ENCODE measurements around the gene MCAM.

MCAM gene

DNA sequence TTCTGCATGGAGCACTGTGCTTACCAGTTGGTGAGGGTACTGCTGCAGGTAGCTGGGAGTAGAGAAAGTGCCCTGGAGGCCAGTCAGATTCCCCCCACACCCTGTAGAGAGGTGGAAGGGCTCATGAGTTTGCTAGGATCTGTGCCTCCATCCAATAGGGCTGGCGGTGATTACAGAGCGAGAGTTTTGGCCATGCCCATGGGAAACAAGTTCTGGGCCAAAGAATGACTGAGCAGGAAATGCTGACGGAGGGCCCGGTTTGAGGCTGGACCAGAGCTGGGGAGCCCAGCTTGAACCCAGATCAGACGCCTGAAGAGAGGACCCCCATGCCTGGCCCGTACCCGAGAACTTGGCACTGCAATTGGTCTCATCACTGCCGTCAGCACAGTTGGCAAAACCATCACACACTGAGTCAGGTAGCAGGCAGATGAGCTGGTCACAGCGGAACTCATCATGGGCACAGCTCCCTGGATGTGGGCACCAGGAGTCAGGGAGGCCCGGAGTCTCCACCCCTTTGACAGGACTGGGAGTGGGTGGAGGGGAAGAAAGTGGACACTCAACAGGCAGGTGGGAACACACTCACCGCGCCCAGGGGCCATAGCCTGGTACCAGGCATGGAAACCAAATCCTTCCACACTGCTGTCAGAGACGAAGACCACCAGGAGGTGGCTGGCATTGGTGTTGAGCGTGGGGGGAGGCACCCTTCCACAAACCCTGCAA is 27.5 kb upstream of the MCAM start:
- no peak overlapping the region for H3K9ac ChIP-seq (ENCODE audit: low read depth, low read length)
- H3K79me2 ChIP-seq (ENCODE audit: insufficient read depth, low read length), result no peaks in the 10 kb centered on the region
- H3K27me3 ChIP-seq (ENCODE audit: insufficient read depth, low read length, poor library complexity), result no peaks in the 10 kb centered on the region
- H3K9me3 ChIP-seq (ENCODE audit: insufficient read depth, low read length, severe bottlenecking), result no peaks in the 10 kb centered on the region
- H4K20me1 ChIP-seq (ENCODE audit: insufficient read depth, low read length), result peaks cover 4% of the 10 kb centered on the region; the same call in 1 of the 2 replicates
- DNase-seq (no peak), ATAC-seq (ENCODE audit: insufficient read depth, low read depth) (no peak)
- no peak for TF ChIP-seq EZH2 (IDR thresholded peaks at IDR 0.05; ENCODE audit: borderline replicate concordance, low read depth, low read length, severe bottlenecking)
- TF ChIP-seq, protein P1, sequence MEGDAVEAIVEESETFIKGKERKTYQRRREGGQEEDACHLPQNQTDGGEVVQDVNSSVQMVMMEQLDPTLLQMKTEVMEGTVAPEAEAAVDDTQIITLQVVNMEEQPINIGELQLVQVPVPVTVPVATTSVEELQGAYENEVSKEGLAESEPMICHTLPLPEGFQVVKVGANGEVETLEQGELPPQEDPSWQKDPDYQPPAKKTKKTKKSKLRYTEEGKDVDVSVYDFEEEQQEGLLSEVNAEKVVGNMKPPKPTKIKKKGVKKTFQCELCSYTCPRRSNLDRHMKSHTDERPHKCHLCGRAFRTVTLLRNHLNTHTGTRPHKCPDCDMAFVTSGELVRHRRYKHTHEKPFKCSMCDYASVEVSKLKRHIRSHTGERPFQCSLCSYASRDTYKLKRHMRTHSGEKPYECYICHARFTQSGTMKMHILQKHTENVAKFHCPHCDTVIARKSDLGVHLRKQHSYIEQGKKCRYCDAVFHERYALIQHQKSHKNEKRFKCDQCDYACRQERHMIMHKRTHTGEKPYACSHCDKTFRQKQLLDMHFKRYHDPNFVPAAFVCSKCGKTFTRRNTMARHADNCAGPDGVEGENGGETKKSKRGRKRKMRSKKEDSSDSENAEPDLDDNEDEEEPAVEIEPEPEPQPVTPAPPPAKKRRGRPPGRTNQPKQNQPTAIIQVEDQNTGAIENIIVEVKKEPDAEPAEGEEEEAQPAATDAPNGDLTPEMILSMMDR (IDR thresholded peaks at IDR 0.05; ENCODE audit: borderline replicate concordance, extremely low read depth, low read length, poor library complexity, severe bottlenecking), result no peak
- H2AFZ ChIP-seq (ENCODE audit: low read depth, low read length), result no peak overlapping the region
- H3K4me1 ChIP-seq (ENCODE audit: insufficient read depth, low read length), result no peaks in the 10 kb centered on the region
- no peak overlapping the region for H3K4me2 ChIP-seq (ENCODE audit: insufficient read depth, low read length)
- no peaks in the 10 kb centered on the region for H3K36me3 ChIP-seq (ENCODE audit: insufficient read depth, low read length)
- no peak overlapping the region for H3K27ac ChIP-seq (ENCODE audit: low read length)
- no peak overlapping the region for H3K4me3 ChIP-seq (ENCODE audit: low read depth in 1 of 2, low read length in 2 of 2)

DNA sequence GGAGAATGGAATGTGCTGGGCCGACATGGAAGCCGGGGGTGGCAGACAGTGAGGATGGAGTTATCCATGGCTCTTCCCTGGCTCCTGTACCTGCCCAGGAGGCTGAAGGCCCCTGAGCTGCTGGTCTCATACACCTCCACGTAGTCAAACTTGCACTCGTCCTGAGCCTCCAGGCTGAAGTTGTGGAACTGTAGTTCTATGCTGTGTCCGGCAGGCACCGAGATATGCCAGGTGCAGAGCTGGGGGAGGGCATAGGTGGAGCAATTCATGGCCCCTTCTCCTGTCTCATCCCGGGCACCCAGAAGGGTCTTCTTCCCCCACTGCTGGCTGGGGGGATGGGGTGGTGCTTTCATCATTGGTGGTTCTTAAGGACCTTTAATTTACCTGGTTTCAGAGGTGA is 26.8 kb upstream of the MCAM start:
- no peak for DNase-seq
- TF ChIP-seq, protein P1 (IDR thresholded peaks at IDR 0.05; ENCODE audit: borderline replicate concordance, extremely low read depth, low read length, poor library complexity, severe bottlenecking), result no peak
- no peak for TF ChIP-seq EZH2 (IDR thresholded peaks at IDR 0.05; ENCODE audit: borderline replicate concordance, low read depth, low read length, severe bottlenecking)
- ATAC-seq (ENCODE audit: insufficient read depth, low read depth), result no peak
- no peak overlapping the region for H3K27ac ChIP-seq (ENCODE audit: low read length)
- no peak overlapping the region for H2AFZ ChIP-seq (ENCODE audit: low read depth, low read length)
- no peaks in the 10 kb centered on the region for H3K27me3 ChIP-seq (ENCODE audit: insufficient read depth, low read length, poor library complexity)
- H3K79me2 ChIP-seq (ENCODE audit: insufficient read depth, low read length), result no peaks in the 10 kb centered on the region
- no peak overlapping the region for H3K4me3 ChIP-seq (ENCODE audit: low read depth in 1 of 2, low read length in 2 of 2)
- H3K4me1 ChIP-seq (ENCODE audit: insufficient read depth, low read length), result no peaks in the 10 kb centered on the region
- no peak overlapping the region for H3K9ac ChIP-seq (ENCODE audit: low read depth, low read length)
- 0 out of 2 replicates have a peak, but pooled peaks cover 4% of the 10 kb centered on the region for H3K36me3 ChIP-seq (ENCODE audit: insufficient read depth, low read length)
- H4K20me1 ChIP-seq (ENCODE audit: insufficient read depth, low read length), result peaks cover 4% of the 10 kb centered on the region; the same call in 1 of the 2 replicates
- no peaks in the 10 kb centered on the region for H3K9me3 ChIP-seq (ENCODE audit: insufficient read depth, low read length, severe bottlenecking)
- H3K4me2 ChIP-seq (ENCODE audit: insufficient read depth, low read length), result no peak overlapping the region

DNA sequence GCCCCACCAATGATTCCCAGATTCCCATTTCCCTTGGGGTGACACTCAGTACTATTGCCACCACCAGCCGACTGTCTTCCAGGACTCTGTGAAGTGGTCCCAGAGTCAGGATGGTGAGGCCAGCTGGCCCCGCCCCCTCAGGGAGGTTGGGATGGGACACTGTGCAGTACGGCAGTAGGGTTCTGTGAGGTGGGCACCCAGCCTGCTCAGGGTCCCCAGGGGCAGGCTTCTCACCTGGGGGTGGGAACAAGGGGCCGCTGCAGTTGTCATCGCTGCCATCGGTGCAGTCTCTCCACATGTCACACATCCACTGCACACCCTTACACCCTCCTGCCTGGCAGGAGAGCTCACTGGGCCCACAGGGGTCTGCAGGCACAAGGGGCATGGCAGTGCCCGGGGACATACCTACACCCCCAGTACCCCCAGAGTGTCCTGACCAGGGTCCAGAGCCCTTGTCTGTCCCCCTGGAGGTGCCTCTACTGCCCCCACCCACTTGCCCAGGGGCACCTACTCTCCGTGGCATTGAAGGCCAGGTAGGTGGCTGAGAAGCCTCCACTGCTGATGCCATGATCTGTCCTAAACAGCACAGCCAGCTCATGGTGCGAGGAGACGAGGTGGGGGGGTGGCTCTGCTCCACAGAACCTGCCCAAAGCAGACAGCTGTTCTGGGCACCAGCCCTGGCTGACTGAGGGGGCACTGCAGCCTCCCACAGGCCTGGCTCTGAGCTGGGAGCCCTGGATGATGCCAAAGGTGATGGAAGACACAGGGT is 25.6 kb upstream of the MCAM start:
- H3K4me1 ChIP-seq (ENCODE audit: insufficient read depth, low read length), result peaks cover 6% of the 10 kb centered on the region
- TF ChIP-seq, protein P1 (IDR thresholded peaks at IDR 0.05; ENCODE audit: borderline replicate concordance, extremely low read depth, low read length, poor library complexity, severe bottlenecking), result no peak
- no peak for TF ChIP-seq EZH2 (IDR thresholded peaks at IDR 0.05; ENCODE audit: borderline replicate concordance, low read depth, low read length, severe bottlenecking)
- no peak for DNase-seq
- no peaks in the 10 kb centered on the region for H3K27me3 ChIP-seq (ENCODE audit: insufficient read depth, low read length, poor library complexity)
- ATAC-seq (ENCODE audit: insufficient read depth, low read depth), result no peak
- H3K4me2 ChIP-seq (ENCODE audit: insufficient read depth, low read length), result no peak overlapping the region
- H3K27ac ChIP-seq (ENCODE audit: low read length), result no peak overlapping the region
- H3K4me3 ChIP-seq (ENCODE audit: low read depth in 1 of 2, low read length in 2 of 2), result no peak overlapping the region
- H3K9me3 ChIP-seq (ENCODE audit: insufficient read depth, low read length, severe bottlenecking), result no peaks in the 10 kb centered on the region
- H3K79me2 ChIP-seq (ENCODE audit: insufficient read depth, low read length), result 0 out of 2 replicates have a peak, but pooled peaks cover 1% of the 10 kb centered on the region
- H4K20me1 ChIP-seq (ENCODE audit: insufficient read depth, low read length), result peaks cover 4% of the 10 kb centered on the region; the same call in 1 of the 2 replicates
- peaks cover 6% of the 10 kb centered on the region; the same call in 1 of the 2 replicates for H3K36me3 ChIP-seq (ENCODE audit: insufficient read depth, low read length)
- H3K9ac ChIP-seq (ENCODE audit: low read depth, low read length), result no peak overlapping the region
- no peak overlapping the region for H2AFZ ChIP-seq (ENCODE audit: low read depth, low read length)
